DND-41 (cell line): Measurements from ENCODE around the gene JOSD2.

ENCODE experiments used
- ATAC-seq: fragments of 200-7000 bp; cut with Tn5 transposase; 3 replicates; pipeline ENCODE4 v1.9.1; 2021; ENCODE audit warnings: low read depth; ENCODE audit not compliant: insufficient read depth
- DNase-seq: peaks from one replicate; pipeline ENCODE4 v3.0.0-alpha.2; 2020
- H2AFZ ChIP-seq: 2 replicates; pipeline ENCODE4 v1.6.0; 2012; ENCODE audit warnings: low read depth, low read length
- H3K27ac ChIP-seq: 2 replicates; pipeline ENCODE4 v1.5.1; 2012; ENCODE audit warnings: low read length, inconsistent platforms
- H3K27me3 ChIP-seq: fragments of 200-600 bp; sonication (generic); 2 replicates; pipeline ENCODE4 v1.6.0; 2012; ENCODE audit warnings: low read length, mild to moderate bottlenecking, inconsistent platforms; ENCODE audit not compliant: insufficient read depth, poor library complexity
- H3K36me3 ChIP-seq: 2 replicates; pipeline ENCODE4 v1.5.1; 2012; ENCODE audit warnings: low read length, inconsistent platforms; ENCODE audit not compliant: insufficient read depth
- H3K4me1 ChIP-seq: 2 replicates; pipeline ENCODE4 v1.5.1; 2012; ENCODE audit warnings: mild to moderate bottlenecking, low read length; ENCODE audit not compliant: insufficient read depth
- H3K4me2 ChIP-seq: 2 replicates; pipeline ENCODE4 v1.6.0; 2012; ENCODE audit warnings: mild to moderate bottlenecking, moderate library complexity, low read length, inconsistent platforms; ENCODE audit not compliant: insufficient read depth
- H3K4me3 ChIP-seq, 2 experiments: fragments of 200-600 bp in 1 of 2; shearing (Covaris generic) in 1 of 2; 2 replicates each; pipeline ENCODE4 v1.5.1; 2012 to 2016; ENCODE audit warnings: inconsistent platforms in 2 of 2, low read length in 2 of 2, mild to moderate bottlenecking in 2 of 2, low read depth in 1 of 2, moderate library complexity in 1 of 2
- H3K79me2 ChIP-seq: 2 replicates; pipeline ENCODE4 v1.6.0; 2012; ENCODE audit warnings: low read length, inconsistent platforms; ENCODE audit not compliant: insufficient read depth
- H3K9ac ChIP-seq: 2 replicates; pipeline ENCODE4 v1.6.0; 2012; ENCODE audit warnings: low read depth, mild to moderate bottlenecking, inconsistent platforms, low read length, moderate library complexity
- H3K9me3 ChIP-seq: 2 replicates; pipeline ENCODE4 v1.5.1; 2012; ENCODE audit warnings: low read length, moderate library complexity, mild to moderate bottlenecking, inconsistent platforms; ENCODE audit not compliant: insufficient read depth, severe bottlenecking
- H4K20me1 ChIP-seq: 2 replicates; pipeline ENCODE4 v1.6.0; 2012; ENCODE audit warnings: low read length; ENCODE audit not compliant: insufficient read depth
- CTCF ChIP-seq: IDR thresholded peaks from 2 replicates; pipeline ENCODE4 v1.5.1; 2012; ENCODE audit warnings: borderline replicate concordance, low read length, moderate library complexity, mild to moderate bottlenecking; ENCODE audit not compliant: poor library complexity, severe bottlenecking; ENCODE audit errors: extremely low read depth
- EZH2 ChIP-seq: IDR thresholded peaks from 3 replicates; pipeline ENCODE4 v1.6.1; 2012; ENCODE audit warnings: borderline replicate concordance, low read depth, mild to moderate bottlenecking, moderate library complexity, low read length, inconsistent platforms; ENCODE audit not compliant: severe bottlenecking

Gene JOSD2

DNA sequence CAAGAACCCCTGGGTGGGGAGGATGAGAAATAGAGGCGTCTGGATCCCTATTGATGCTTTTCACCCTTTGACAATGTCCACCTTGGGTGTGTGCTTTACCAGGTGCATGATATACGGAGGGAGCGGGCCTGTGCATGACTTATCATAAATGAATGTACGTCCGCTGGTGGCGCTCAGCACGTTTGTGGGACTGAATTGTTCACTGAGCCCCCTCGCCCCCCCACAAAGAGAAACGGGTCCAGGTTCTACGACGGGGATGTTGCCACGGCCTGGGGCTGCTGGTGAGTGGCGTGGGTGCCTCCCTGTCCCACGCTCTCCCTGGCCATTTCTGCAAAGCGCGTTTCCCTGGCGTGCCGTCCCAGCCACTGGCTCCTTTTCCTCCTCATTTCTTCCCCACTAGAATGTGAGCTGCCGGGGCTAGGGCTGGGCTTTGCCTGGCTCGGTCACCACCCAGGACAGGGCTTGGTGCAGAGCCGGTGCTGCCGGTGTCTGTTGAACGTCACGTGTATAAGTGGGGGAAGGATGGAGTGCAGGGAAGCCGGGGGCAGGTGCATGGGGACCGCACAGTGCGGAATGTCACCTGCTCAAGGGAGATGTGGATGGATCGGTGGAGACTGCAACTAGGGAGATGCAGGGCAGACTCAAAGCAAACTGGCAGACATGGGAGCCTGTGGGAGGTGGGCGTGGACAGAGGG is 35.7 kb upstream of the JOSD2 start:
- Histone ChIP-seq H4K20me1 (no peaks in the 10 kb centered on the region), H3K36me3 (no peaks in the 10 kb centered on the region), H2AFZ (no peak overlapping the region), H3K4me3 (no peak overlapping the region), H3K4me1 (no peaks in the 10 kb centered on the region), H3K27ac (no peak overlapping the region), H3K9me3 (no peaks in the 10 kb centered on the region), H3K4me2 (no peak overlapping the region), H3K9ac (no peak overlapping the region), H3K27me3 (no peaks in the 10 kb centered on the region), H3K79me2 (no peaks in the 10 kb centered on the region)
- TF ChIP-seq EZH2 (no peak), CTCF (no peak)
- DNase-seq (no peak), ATAC-seq (no peak)

- Histone ChIP-seq H3K27ac (no peak overlapping the region), H3K9me3 (no peaks in the 10 kb centered on the region), H3K4me3 (no peak overlapping the region), H3K9ac (no peak overlapping the region), H3K79me2 (no peaks in the 10 kb centered on the region), H3K27me3 (no peaks in the 10 kb centered on the region), H3K4me2 (no peak overlapping the region), H2AFZ (no peak overlapping the region), H3K36me3 (no peaks in the 10 kb centered on the region), H4K20me1 (no peaks in the 10 kb centered on the region), H3K4me1 (no peaks in the 10 kb centered on the region)
- TF ChIP-seq EZH2 (no peak), CTCF (no peak)
- ATAC-seq (no peak), DNase-seq (no peak)
Observed at GRCh38 chr19:50542943-50543342, 32.0 kb upstream of the JOSD2 start.

- Histone ChIP-seq H3K27ac (no peak overlapping the region), H3K9me3 (peaks cover 4% of the 10 kb centered on the region), H3K36me3 (no peaks in the 10 kb centered on the region), H3K4me2 (no peak overlapping the region), H3K27me3 (no peaks in the 10 kb centered on the region), H3K79me2 (no peaks in the 10 kb centered on the region), H2AFZ (no peak overlapping the region), H3K4me3 (no peak overlapping the region), H3K9ac (no peak overlapping the region), H3K4me1 (no peaks in the 10 kb centered on the region), H4K20me1 (no peaks in the 10 kb centered on the region)
- ATAC-seq: no peak
- DNase-seq: peak; percentile 16
- TF ChIP-seq CTCF (peak; percentile 50), EZH2 (no peak)
Observed at GRCh38 chr19:50537769-50538230, 26.8 kb upstream of the JOSD2 start.
